Sigmoid colon (tissue), 4 donors: ENCODE measurements around the gene MAPK6.

Experiments used
- CTCF ChIP-seq, 4 experiments: fragments of 450-650 bp in 3 of 4; fragments of 200-600 bp in 1 of 4; IDR thresholded peaks; one replicate each; pipeline ENCODE4 v1.5.1; 2016 to 2019; ENCODE audit warnings: antibody characterized with exemption in 4 of 4, mild to moderate bottlenecking in 3 of 4, moderate library complexity in 2 of 4
- EP300 ChIP-seq, 4 donors: sonication (generic); formaldehyde crosslinking; IDR thresholded peaks; one replicate each; pipeline ENCODE4 v1.6.1; 2017; ENCODE audit warnings: antibody characterized with exemption in 4 of 4
- POLR2AphosphoS5 ChIP-seq, 4 donors: sonication (generic); formaldehyde crosslinking; IDR thresholded peaks; one replicate each; pipeline ENCODE4 v1.6.1; 2017; ENCODE audit warnings: antibody characterized with exemption in 4 of 4

- TF ChIP-seq POLR2AphosphoS5 (IDR thresholded peaks at IDR 0.05): no peak
- peak; percentile 59 to 77 (median 71) for TF ChIP-seq CTCF (IDR thresholded peaks at IDR 0.05)
- TF ChIP-seq EP300 (IDR thresholded peaks at IDR 0.05): no peak
These were observed 60.1 kb downstream of the MAPK6 start for GRCh38 chr15:52078876-52079700.
